ENCODE results near the gene PPP6R3. TPM values are rescaled to one million over a fixed set of nuclear protein-coding genes. Genes with fewer than 3 reads are reported as not detected.

PPP6R3 gene
- total RNA-seq, 1 donor from 2014 or later = 121 TPM

GRCh38 chr11:68598816-68599653, 138.5 kb downstream of the PPP6R3 start:
- Histone ChIP-seq H3K36me3 (peaks cover 0 to 83% of the 10 kb centered on the region in 2 donors), H3K4me3 (no peak overlapping the region), H3K27me3 (no peaks in the 10 kb centered on the region), H3K9me3 (no peaks in the 10 kb centered on the region), H3K4me1 (no peaks in the 10 kb centered on the region), H3K27ac (no peak overlapping the region)
- intact Hi-C loops (cut with DNase I) = no loop called here
- no peak for DNase-seq (ENCODE audit: extremely low spot score in 2 of 2)
- TF ChIP-seq POLR2AphosphoS5 (IDR thresholded peaks at IDR 0.05; ENCODE audit: insufficient read depth in 1 of 2, low read depth in 1 of 2) = no peak

- Histone ChIP-seq H3K4me3 (no peak overlapping the region), H3K4me1 (no peaks in the 10 kb centered on the region), H3K27ac (no peak overlapping the region), H3K27me3 (no peaks in the 10 kb centered on the region), H3K36me3 (peaks cover 0 to 98% of the 10 kb centered on the region in 2 donors), H3K9me3 (no peaks in the 10 kb centered on the region)
- TF ChIP-seq POLR2A (IDR thresholded peaks at IDR 0.05) (no peak), CTCF (IDR thresholded peaks at IDR 0.05) (no peak), POLR2AphosphoS5 (IDR thresholded peaks at IDR 0.05; ENCODE audit: insufficient read depth in 1 of 2, low read depth in 1 of 2) (no peak)
- intact Hi-C loops (cut with DNase I) = no loop called here
- no peak for DNase-seq (ENCODE audit: extremely low spot score in 2 of 2)
Measured at GRCh38 chr11:68601147-68601546, 140.6 kb downstream of the PPP6R3 start.

- no peak overlapping the region for H3K4me3 ChIP-seq
- TF ChIP-seq POLR2AphosphoS5 (IDR thresholded peaks at IDR 0.05; ENCODE audit: insufficient read depth in 1 of 2, low read depth in 1 of 2) (no peak), POLR2A (IDR thresholded peaks at IDR 0.05) (no peak), CTCF (IDR thresholded peaks at IDR 0.05) (no peak)
- no peaks in the 10 kb centered on the region for H3K27me3 ChIP-seq
- H3K9me3 ChIP-seq = no peaks in the 10 kb centered on the region
- H3K4me1 ChIP-seq = no peaks in the 10 kb centered on the region
- no peak for DNase-seq (ENCODE audit: extremely low spot score in 2 of 2)
- H3K27ac ChIP-seq = no peak overlapping the region
- H3K36me3 ChIP-seq = peaks cover 0 to 83% of the 10 kb centered on the region in 2 donors
- intact Hi-C loops (cut with DNase I) = no loop called here
Measured at GRCh38 chr11:68609761-68610160, 149.2 kb downstream of the PPP6R3 start.

GRCh38 chr11:68610452-68611116, 150.0 kb downstream of the PPP6R3 start:
- no peaks in the 10 kb centered on the region for H3K27me3 ChIP-seq
- DNase-seq (ENCODE audit: extremely low spot score in 2 of 2) = no peak
- intact Hi-C loops (cut with DNase I) = no loop called here
- no peaks in the 10 kb centered on the region for H3K4me1 ChIP-seq
- H3K9me3 ChIP-seq = no peaks in the 10 kb centered on the region
- H3K27ac ChIP-seq = no peak overlapping the region
- no peak for TF ChIP-seq POLR2AphosphoS5 (IDR thresholded peaks at IDR 0.05; ENCODE audit: insufficient read depth in 1 of 2, low read depth in 1 of 2)
- TF ChIP-seq POLR2A (IDR thresholded peaks at IDR 0.05) = no peak
- no peak for TF ChIP-seq CTCF (IDR thresholded peaks at IDR 0.05)
- no peak overlapping the region for H3K4me3 ChIP-seq
- peaks cover 0 to 82% of the 10 kb centered on the region in 2 donors for H3K36me3 ChIP-seq

- Histone ChIP-seq H3K36me3 (peaks cover 0 to 36% of the 10 kb centered on the region in 2 donors), H3K27me3 (no peaks in the 10 kb centered on the region), H3K4me1 (no peaks in the 10 kb centered on the region), H3K27ac (no peak overlapping the region), H3K9me3 (no peaks in the 10 kb centered on the region), H3K4me3 (no peak overlapping the region)
- DNase-seq (ENCODE audit: extremely low spot score in 2 of 2) = no peak
- intact Hi-C loops (cut with DNase I) = no loop called here
- no peak for TF ChIP-seq CTCF (IDR thresholded peaks at IDR 0.05)
- no peak for TF ChIP-seq POLR2A (IDR thresholded peaks at IDR 0.05)
- TF ChIP-seq POLR2AphosphoS5 (IDR thresholded peaks at IDR 0.05; ENCODE audit: insufficient read depth in 1 of 2, low read depth in 1 of 2) = no peak
Measured at GRCh38 chr11:68615657-68616056, 155.1 kb downstream of the PPP6R3 start.

All from vagina (tissue), 2 donors.